GM19023 (cell line): ENCODE data around the gene ARHGEF11.

ENCODE experiments used
- ATAC-seq: cut with Tn5 transposase; IDR thresholded peaks from one replicate; pipeline ENCODE4 v1.9.1; 2021; ENCODE audit warnings: mild to moderate bottlenecking, moderate library complexity; ENCODE audit not compliant: unreplicated experiment

ARHGEF11 gene

DNA sequence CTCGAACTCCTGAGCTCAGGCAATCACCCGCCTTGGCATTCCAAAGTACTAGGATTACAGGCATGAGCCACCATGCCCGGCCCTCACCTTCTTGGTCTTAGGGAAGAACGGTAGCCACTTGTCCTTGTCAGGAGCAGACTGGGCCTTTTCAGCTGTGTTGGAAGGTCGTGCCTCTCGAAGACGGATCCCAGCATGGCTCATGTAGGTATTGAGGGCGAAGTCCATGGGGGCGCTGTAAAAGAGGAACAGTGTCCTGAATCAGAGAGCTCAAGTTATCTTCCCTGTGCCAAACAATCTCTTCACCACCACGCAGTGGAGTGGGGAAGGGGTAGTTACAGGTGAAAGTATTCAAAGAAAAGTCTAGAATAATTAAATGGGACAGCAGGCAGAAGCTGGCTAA is 89.2 kb downstream of the ARHGEF11 start:
- ATAC-seq, result no peak

DNA sequence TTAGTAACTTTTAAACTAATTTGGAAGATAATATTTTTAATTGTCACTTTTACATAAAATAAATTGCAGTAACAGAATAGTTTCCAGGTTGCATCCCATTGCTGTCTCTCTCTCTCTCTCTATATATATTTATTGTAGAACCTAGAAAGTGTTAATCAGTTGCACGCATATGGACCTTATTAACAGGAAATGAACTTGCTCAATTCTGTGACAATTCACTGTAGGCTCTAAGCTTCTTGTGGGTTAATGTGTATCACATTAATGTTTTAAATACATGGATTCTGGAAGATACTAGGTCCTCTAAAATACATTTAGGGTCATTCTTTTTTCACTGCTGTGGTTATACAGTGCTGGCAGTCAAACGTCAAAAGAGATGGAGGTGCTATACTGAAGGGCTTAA is 92.0 kb downstream of the ARHGEF11 start:
- no peak for ATAC-seq

DNA sequence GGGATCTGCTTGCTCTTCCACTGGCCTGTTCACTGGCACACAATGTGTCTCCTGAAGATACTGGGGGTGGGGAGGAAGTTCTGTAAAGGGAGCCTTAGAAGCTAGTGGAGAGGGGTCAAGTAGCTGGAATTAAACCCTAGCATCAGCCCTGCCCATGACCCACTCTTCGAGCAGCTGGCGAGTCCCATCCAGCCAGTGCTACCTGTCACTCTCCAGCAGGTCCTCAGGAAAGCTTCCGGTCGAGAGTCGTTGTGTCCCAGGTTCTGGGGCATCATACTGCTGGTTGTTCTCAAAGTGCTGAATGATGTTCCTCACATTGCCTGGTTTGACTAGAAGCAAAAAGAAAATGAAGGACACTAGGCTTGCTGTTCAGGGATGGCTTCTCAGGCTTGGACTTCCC is 94.2 kb downstream of the ARHGEF11 start:
- no peak for ATAC-seq

DNA sequence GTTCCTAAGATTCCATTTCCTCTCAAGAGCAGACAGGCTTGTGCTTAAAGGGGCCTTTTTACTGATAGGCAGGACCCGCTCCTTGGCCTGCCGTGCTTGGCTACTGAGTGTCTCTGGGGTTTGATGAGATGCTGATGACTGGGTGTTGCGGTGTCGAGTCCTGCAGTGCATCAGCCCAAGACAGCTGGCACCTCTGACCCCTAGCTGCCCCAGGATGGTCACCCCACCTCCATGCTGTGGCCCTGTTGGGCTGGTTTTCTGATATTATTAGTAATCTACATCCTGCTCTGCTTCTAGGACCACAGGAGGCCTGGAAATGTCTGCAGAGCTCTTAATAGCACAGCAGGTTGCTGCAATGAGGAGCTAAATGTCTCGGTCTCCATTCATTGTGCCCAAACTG is 96.4 kb downstream of the ARHGEF11 start:
- ATAC-seq, result no peak

DNA sequence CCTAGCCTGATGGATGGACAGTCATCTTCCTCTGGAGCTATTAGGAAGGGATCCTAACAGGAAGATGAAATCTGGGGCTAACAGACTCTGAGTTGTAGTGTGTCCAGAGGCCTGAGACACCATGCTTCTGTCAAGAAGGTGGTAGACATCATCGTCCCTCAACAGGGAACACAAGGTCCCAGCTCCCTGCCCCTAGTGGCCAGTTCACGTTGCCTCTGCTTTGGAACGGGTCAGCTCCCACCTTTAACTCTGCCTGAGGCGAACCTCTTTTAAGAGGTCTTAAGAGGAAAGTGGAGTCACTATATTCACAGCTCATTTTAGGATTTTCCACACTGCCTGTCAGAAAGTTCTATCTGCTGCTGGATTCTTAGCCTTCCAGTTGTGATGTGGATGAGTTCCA is 96.8 kb downstream of the ARHGEF11 start:
- ATAC-seq, result no peak

DNA sequence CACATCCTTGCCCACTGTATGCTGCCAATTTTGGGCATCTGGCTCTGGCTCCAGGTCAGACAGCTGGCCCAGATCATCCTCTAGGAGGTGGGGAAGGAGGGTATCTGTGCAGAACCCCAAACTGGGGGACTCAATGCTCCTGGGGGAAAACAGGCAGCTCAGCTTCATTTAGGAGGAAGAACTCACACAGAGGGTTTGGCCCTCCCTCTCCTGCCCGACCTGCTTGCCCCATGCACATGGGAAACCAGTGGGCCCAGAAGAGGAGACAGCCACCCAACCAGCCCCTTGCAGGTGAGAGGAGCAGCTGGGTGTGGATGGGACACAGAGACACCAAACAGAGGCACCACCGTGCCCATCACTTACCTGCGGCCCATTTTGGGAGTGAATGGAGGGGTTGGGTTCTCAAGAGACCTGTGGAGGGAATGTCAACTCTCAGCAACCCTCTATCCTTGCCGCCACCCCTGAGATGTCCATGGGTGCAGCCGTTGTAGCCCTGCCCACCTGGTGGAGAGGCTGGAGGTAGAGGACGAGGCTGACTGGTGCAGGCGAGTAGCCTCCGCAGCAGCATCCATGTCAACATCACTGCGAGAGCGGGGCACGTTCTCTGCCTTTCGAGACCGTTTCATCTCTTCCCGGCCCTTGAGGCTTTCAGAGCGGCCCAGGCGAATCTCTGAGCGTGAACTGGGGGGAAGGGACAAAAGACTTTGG is 97.6 kb downstream of the ARHGEF11 start:
- ATAC-seq, result no peak

DNA sequence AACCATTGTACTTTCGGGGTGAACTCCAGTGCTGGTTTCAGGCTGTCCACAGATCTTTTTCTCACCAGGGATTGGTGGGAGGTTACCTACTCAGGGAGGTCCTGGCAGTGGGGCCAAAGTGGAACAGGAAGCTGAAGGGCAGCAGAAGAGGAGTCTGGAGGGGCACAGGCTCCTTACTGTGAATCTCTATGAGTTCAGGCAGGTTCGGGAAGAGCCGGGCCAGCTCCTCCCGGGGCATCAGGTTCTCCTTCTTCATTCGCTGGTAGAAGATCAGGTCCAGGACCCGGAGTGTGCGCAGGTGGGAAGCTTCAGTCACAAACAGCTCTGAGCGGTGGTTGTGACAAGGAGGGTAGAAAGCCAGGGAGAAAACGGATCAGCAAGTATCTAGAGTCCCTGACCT is 98.4 kb downstream of the ARHGEF11 start:
- no peak for ATAC-seq

DNA sequence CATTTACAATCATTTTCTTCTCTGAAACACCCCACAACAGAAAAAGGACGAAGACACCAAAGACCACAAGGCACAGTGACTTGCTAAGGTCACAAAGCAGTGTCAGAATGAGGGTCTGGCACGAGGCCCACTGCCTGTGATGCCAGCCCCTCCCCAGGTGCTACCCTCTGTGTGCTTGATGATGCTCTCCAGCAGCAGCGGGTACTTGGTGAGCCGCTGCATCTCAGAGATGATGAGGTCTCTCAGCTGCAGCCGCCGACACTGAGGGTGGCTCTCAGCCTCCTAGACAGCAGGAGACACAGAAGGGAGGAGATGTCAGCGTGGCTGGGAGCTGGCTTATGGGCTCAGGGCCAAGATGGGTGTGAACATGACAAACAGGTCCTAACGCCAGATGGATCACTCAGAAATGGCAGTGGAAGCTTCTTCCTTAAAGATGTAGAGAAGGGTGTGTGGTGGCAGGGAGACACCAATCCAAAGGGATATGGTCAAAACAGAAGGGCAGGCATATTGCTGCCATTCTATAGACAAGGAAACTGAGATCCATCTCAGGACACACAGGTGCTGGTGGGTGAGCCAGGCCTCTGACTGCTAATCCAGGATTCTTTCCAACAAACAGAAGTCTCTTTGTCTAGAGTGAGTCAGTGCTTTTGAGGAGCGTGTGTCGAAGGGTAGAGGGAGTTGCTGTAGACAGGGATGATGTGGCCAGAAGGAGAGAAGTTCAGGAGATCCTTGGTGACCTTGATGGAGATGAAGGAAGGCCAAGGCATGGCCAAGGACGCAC is 99.5 kb downstream of the ARHGEF11 start:
- no peak for ATAC-seq

DNA sequence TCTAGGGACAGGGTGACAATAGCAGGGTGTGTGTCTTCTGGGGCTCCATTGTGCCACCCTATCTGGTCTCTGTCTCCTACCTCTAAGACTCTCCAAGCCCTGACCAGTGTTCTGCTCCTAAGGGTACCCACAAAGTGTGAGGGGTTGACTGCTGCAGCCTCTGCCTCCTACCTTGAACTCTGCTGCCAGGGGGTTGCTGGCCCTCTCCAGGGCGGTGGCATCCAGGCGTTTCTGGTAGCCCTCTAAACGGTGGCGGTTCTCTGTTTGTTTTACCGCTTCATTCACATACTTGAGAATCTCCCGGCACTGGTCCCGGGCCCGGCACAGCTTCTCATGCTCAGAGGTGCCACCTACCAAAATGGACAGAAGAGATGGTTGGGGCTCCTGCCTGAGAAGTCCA is 100.7 kb downstream of the ARHGEF11 start:
- no peak for ATAC-seq

DNA sequence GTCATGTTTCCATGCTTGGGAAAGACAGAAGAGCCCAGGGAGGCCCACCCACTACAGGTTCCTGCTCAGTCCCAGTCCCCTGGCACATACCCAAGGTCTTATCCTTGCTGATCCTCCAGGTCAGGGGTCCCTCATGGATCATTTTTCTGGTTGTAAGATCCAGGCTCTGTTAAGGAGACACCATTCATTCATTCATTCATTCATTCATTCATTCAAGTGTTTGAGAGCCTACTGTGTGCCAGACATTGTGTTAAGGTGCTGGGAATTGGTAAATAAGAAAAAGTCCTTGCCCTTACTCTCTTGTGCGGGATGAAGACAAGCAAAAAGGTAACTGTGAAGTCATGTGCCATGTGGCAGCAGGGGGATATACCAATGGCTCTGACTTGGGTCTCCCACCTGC is 101.3 kb downstream of the ARHGEF11 start:
- ATAC-seq, result no peak

DNA sequence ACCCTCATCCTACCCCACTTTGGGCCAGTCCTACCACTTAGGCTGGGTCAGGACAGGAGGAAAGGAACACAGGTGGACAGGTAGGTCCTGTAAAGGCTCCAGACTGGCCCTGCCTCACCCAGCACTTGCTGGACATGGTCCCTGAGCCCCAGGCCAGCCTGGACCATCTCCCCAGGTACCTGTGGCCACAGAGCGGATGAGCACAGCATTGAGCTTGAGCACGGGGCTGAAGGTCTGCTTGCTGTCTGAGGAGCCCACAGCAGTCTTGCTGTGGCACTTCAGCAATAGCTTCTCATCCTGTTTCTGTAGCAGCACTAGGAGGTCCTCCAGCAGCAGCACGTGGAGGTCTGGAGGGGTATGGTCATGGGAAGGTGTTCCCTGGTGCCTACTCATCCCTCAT is 101.8 kb downstream of the ARHGEF11 start:
- ATAC-seq, result no peak

DNA sequence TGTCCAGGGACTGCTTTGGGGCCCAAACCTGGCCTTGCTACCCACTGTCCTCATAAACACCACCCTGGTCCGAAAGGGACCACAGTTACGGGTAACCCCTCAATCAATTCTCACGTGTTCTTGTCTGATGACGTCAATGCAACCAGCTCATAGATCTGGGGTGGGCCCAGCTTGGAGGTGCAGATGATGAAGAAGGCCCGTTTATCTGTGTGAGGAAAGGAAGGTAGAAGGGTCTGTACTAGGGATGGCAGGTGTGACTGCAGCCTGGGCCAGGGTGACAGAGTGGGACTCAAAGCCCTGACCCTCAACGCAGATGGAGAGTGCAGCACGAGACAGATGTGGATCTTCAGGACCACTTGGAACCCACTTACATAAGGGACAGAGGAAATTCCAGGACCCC is 103.0 kb downstream of the ARHGEF11 start:
- ATAC-seq, result no peak

DNA sequence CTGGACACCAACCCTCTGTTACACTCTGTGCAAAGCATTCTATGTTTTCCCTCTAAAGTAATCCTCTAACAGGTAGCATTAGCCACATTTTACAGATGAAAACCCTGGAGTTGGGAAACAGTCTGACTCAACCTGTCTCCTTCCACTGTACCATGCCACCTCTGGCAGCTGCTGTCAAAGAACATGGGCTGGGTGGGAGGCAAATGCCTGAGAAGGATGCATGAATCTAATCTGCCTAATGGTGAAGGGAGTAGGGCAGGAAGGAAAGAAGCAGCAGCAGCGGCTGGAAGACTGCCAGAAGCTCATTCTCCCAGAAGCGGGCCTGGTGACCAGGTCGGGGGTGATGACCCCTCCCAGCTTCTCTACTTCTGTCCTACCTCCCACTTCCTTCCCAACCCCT is 103.4 kb downstream of the ARHGEF11 start:
- no peak for ATAC-seq

DNA sequence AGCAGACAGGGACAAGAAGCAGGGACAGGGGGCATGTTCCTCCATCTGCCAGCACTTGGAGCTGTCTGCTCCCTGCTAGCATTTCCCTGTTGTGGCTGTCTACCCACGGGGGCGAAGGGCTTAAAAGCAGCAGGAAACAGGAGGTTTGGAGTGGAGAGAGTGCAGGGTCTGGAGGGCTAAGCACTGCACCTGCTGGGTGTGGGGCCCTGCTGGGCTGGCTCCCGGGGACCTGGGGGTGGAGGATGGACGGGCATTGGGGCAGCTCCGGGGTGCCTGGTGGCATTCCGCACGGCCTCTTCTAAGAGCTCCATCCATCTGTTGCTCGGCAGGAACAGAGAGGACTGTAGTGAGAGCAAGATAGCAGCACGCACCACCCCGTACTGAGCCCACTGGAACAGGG is 103.9 kb downstream of the ARHGEF11 start:
- ATAC-seq, result no peak

DNA sequence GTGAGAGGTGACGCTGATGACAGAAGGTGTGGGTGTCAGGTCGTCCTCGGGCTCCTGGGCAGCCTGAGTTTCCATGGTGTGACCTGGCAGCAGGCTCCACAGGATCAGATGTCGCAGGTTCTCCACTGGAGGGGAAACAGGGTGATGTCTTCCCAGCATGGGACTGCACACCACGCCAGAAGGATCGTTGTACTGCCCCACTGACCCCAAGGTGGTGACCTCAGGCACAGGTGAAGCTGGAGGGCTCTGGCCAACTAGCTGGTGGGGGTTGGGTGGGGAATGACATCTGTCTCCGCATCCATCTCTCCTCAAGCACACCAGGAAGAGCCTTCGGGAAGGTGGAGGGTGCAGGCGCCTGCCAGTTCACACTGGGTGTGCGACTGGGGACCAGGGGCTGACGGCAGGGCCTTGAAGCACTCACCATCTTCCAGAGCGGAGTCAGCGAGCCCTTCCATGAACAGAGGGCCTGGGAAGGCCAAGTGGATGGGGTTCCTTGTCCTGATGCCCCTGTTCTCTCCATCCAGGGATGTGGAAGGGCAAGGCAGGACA is 105.7 kb downstream of the ARHGEF11 start:
- ATAC-seq, result no peak

DNA sequence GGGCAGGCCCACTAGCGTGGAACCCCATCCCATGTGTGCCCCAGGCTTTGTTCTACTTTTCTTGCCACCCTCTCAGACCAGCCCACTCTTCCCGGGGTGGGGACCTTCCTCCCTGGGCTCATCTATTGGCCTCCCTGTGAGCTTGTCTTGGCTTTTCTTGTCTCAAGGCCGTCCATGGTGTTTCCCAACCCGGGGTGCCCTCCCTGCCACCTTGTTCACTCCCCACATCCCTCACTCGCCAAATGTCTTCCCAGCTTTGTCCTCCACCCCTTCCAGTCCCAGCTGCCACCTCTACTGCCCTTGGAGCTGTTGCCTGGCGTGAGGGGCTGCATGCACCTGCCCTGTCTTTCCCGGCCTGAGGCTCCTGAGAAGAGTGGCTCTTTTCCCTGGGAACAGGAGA is 106.7 kb downstream of the ARHGEF11 start:
- ATAC-seq, result no peak

DNA sequence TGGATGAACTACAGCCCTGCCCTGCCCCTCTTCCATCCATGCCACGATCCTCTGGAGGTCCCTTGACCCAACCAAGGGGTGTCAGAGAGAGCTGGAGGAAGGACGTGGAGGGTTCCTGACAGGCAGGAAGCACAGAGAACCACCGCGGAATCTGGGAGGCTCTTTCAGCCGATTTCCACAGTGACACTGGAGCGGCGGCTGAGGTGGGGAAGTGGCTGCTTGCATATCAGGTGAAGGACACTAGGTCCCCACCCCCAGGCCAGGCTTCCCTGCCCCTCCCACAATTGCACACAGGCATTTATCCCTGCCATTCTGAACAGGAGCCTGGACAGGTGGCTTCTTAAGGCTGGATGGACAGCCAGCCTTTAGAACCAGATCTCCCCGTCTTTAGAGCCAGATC is 107.7 kb downstream of the ARHGEF11 start:
- no peak for ATAC-seq

DNA sequence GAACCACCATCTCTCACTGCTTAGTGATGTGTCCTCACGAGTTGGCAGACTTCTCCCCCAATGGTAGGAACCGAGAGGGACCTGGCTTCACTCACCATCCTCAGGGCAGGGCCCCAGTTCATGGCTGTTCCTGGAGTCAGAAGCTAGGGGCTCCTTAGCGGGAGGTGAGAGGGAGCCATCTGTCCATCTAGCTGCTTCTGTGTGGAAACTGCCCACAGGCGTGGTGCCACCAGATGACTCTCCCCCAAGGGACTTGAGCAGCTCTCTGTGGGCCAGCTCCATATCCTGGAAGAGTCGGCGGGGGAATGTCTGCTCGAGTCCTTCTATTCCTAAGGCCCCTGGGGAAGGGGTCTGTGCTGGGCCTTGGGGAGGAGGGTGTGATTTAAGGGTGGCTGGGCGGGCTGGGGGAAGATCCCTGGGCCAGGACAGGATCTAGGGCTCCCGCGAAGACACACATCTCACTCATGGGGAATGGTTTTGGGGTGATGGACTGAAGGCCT is 108.8 kb downstream of the ARHGEF11 start:
- ATAC-seq, result no peak

DNA sequence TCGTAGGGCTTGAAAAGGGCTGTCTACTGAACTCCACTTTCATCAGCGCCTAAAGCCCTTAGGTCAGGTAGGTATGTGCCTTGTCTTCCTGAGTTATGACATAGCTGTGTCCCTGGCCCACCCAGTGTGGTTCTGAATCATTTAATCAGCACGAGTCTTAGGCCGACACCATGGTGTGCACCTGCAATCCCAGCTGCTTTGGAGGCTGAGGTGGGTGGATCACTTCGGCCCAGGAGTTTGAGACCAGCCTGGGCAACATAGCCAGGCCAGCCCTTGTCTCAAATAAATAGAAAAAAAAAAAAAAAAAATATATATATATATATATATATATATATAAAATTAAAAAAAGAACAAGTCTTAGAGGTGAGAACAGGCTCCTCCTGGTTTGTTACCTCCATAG is 109.4 kb downstream of the ARHGEF11 start:
- ATAC-seq, result no peak

DNA sequence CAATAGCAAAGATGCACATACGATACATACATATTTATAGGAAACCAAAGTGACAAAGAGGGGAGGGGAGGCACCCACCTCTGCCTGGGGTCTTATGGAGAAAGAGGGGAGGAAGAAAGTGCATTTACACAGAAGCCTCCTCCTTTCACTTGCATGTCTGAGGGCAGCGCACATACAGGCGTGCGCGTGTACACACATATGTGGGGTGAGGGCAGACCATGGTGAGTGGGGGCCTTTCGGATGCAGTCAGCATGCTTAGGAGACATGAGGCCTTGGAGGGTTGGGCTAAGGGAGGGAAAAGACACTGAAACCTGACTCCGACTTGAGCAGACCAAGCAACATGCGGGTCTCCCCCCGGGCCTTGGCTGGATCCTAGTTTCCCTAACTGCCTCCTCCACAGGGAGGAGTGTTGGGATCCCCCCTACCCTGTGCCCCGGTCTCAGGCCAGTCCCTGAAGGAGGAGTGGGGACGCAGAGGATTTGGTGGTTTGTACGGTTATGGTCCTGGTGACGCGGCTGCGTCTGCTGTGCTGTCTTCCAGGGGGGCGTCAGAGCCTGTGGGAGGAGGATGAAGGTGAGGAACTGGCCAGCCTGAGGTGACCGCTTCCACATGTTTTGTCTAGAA is 109.9 kb downstream of the ARHGEF11 start:
- no peak for ATAC-seq

DNA sequence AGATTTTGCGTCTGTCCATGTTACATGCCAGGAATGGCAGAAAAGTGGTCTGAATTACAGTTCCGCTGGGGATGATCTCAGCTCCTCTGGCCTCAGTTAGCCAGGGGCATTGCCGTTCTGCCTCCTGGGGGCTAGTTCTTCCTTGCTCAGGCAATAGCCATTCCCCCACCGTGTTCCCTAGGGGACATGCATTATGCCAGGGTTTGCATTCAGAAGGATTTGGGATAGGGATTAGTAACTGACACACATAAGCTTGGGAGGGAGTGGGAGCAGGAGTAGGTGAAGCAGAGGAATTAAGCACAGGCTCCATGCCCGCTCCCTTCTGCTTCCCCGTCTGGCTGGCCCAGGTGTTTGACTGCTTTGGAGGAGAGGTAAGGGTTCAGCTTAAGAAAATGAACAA is 112.4 kb downstream of the ARHGEF11 start:
- ATAC-seq, result no peak
